Heart left ventricle (tissue), 13 donors: Measurements from ENCODE around the gene ZNF524.

ENCODE experiments used
- CTCF ChIP-seq, 12 donors: fragments of 200-600 bp; sonication (generic) in 4 of 12; IDR thresholded peaks; one replicate each; pipeline versions ENCODE4 v1.5.0 to v1.8.0; 2018 to 2022; ENCODE audit warnings: antibody characterized with exemption in 12 of 12, mild to moderate bottlenecking in 5 of 12
- POLR2A ChIP-seq, 2 donors: fragments of 450-650 bp; IDR thresholded peaks; one replicate each; pipeline ENCODE4 v1.6.1; 2017; ENCODE audit warnings: antibody characterized with exemption in 2 of 2, mild to moderate bottlenecking in 2 of 2, moderate library complexity in 2 of 2
- donor health status: ischemic (EF 13 %, LVEDD 7.1; RV severe dilation, severe dysfunction).
- donor health status: DM: no; HTN: yes; CAD: no.
- donor health status: DM: no; HTN: no; CAD: no.
- donor health status: ischemic (EF 25% LVEDD 6.9; RV normal size, moderate dysfunction).
- donor health status: ischemic (EF 25% LVEDD 5.7; RV mildly dilated, moderate dysfunction).
- donor health status: ischemic (EF 35%, LVEDD 5.7; RV mildly dilated, moderate dysfunction).
- donor health status: nonischemic (EF 11% LVEDD 7.7; RV severe dilation, severe dysfunction).
- donor health status: DM: yes; HTN: yes; CAD: no.
- donor health status: PGD.
- donor health status: ischemic (EF 29% LVEDD 5.4; RV normal size, mild dysfunction).
- donor health status: nonischemic (EF 23%, LVEDD 6.1; RV moderate dilation, normal function).

GRCh38 chr19:55644191-55644833, 44.2 kb downstream of the ZNF524 start:
- TF ChIP-seq CTCF (IDR thresholded peaks at IDR 0.05) = no peak
- TF ChIP-seq POLR2A (IDR thresholded peaks at IDR 0.05) = no peak
